Hepatocyte (in vitro differentiated cells): ENCODE measurements around the gene IKZF3.

Experiments used
- EZH2 ChIP-seq: fragments of 200-600 bp; sonication (generic); IDR thresholded peaks from 2 replicates; pipeline ENCODE4 v1.6.1; 2016; ENCODE audit warnings: antibody characterized with exemption, mild to moderate bottlenecking, borderline replicate concordance
- EZH2phosphoT487 ChIP-seq: fragments of 200-600 bp; sonication (generic); IDR thresholded peaks from one replicate; pipeline ENCODE4 v1.6.1; 2018; ENCODE audit warnings: antibody characterized with exemption, mild to moderate bottlenecking, low read depth, moderate library complexity; ENCODE audit not compliant: unreplicated experiment, severe bottlenecking
- TF ChIP-seq, protein P1 (sequence below): fragments of 200-600 bp; sonication (generic); IDR thresholded peaks from 2 replicates; pipeline ENCODE4 v1.5.1; 2016; ENCODE audit warnings: antibody characterized with exemption, mild to moderate bottlenecking; ENCODE audit not compliant: poor library complexity

DNA sequence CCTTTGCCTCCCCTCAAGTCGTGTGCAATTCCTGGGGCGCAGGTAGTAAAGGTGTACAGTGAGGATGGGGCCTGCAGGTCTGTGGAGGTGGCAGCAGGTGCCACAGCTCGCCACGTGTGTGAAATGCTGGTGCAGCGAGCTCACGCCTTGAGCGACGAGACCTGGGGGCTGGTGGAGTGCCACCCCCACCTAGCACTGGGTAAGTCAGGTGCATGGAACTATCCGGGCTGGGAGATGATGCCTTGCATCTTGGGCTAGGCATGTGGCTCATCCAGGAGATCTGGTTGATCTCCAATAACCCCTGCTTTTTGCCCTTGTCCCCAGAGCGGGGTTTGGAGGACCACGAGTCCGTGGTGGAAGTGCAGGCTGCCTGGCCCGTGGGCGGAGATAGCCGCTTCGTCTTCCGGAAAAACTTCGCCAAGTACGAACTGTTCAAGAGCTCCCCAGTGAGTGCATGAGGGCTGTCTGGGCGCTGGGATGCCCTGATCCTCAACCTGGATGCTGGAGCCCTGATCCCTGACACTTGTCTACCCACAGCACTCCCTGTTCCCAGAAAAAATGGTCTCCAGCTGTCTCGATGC is 121.2 kb downstream of the IKZF3 start:
- TF ChIP-seq, protein P1, sequence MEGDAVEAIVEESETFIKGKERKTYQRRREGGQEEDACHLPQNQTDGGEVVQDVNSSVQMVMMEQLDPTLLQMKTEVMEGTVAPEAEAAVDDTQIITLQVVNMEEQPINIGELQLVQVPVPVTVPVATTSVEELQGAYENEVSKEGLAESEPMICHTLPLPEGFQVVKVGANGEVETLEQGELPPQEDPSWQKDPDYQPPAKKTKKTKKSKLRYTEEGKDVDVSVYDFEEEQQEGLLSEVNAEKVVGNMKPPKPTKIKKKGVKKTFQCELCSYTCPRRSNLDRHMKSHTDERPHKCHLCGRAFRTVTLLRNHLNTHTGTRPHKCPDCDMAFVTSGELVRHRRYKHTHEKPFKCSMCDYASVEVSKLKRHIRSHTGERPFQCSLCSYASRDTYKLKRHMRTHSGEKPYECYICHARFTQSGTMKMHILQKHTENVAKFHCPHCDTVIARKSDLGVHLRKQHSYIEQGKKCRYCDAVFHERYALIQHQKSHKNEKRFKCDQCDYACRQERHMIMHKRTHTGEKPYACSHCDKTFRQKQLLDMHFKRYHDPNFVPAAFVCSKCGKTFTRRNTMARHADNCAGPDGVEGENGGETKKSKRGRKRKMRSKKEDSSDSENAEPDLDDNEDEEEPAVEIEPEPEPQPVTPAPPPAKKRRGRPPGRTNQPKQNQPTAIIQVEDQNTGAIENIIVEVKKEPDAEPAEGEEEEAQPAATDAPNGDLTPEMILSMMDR: no peak
- TF ChIP-seq EZH2phosphoT487 (no peak), EZH2 (no peak)
